Stimulated activated CD8-positive, alpha-beta memory T cell treated with anti-CD3 and anti-CD28 coated beads, Interleukin-2, amount 100 ng/mL, for 48 hours (primary cell): Measurements from ENCODE around the gene EXOSC6.
"Not testable (repeated sequence)": the region's sequence is repeated elsewhere in the genome, so short reads cannot be mapped to it uniquely, and the experiment has no call there.

ENCODE experiments used
- DNase-seq, 2 donors: peaks; one replicate each; pipeline ENCODE4 v3.0.0-alpha.2; 2020; ENCODE audit warnings: low read depth in 2 of 2

EXOSC6 gene

GRCh38 chr16:70254965-70255286 is 3.2 kb upstream of the EXOSC6 start:
- DNase-seq: no peak

- no peak for DNase-seq
Observed at GRCh38 chr16:70254180-70254964, 2.6 kb upstream of the EXOSC6 start.

GRCh38 chr16:70253291-70254106 is 1.8 kb upstream of the EXOSC6 start:
- peak in 1 of 2 donors; percentile 24 for DNase-seq

- DNase-seq: no peak
Observed at GRCh38 chr16:70252355-70252988, 732 bp upstream of the EXOSC6 start.

- DNase-seq: peak; percentile 11 to 30
Observed at GRCh38 chr16:70250748-70251628, 752 bp downstream of the EXOSC6 start.

GRCh38 chr16:70249697-70250096 is 2.0 kb downstream of the EXOSC6 start:
- not testable (repeated sequence) for DNase-seq

- DNase-seq: not testable (repeated sequence)
Observed at GRCh38 chr16:70238773-70239172, 13.0 kb downstream of the EXOSC6 start.

GRCh38 chr16:70231831-70232230 is 19.9 kb downstream of the EXOSC6 start:
- DNase-seq: not testable (repeated sequence)

GRCh38 chr16:70226024-70226423 is 25.7 kb downstream of the EXOSC6 start:
- DNase-seq: not testable (repeated sequence)

GRCh38 chr16:70225430-70225829 is 26.3 kb downstream of the EXOSC6 start:
- not testable (repeated sequence) for DNase-seq

- not testable (repeated sequence) for DNase-seq
Observed at GRCh38 chr16:70224645-70225044, 27.1 kb downstream of the EXOSC6 start.

- DNase-seq: not testable (repeated sequence)
Observed at GRCh38 chr16:70223971-70224513, 27.7 kb downstream of the EXOSC6 start.

- not testable (repeated sequence) for DNase-seq
Observed at GRCh38 chr16:70223216-70223615, 28.5 kb downstream of the EXOSC6 start.

- peak in 1 of 2 donors; percentile 3 for DNase-seq
Observed at GRCh38 chr16:70222574-70222973, 29.2 kb downstream of the EXOSC6 start.

- not testable (repeated sequence) for DNase-seq
Observed at GRCh38 chr16:70218586-70218985, 33.2 kb downstream of the EXOSC6 start.

GRCh38 chr16:70206382-70206781 is 45.4 kb downstream of the EXOSC6 start:
- not testable (repeated sequence) for DNase-seq

- DNase-seq: not testable (repeated sequence)
Observed at GRCh38 chr16:70204668-70205405, 46.9 kb downstream of the EXOSC6 start.

GRCh38 chr16:70204010-70204409 is 47.7 kb downstream of the EXOSC6 start:
- DNase-seq: not testable (repeated sequence)

GRCh38 chr16:70203508-70203907 is 48.2 kb downstream of the EXOSC6 start:
- DNase-seq: not testable (repeated sequence)

- not testable (repeated sequence) for DNase-seq
Observed at GRCh38 chr16:70200063-70200462, 51.7 kb downstream of the EXOSC6 start.
